HL-60 (cell line): ENCODE results near the gene CLDN18.

Experiments
- DNase-seq, 2 experiments: peaks; one replicate each; pipeline ENCODE4 v3.0.0-alpha.2; 2010 to 2020; ENCODE audit warnings: low read depth in 1 of 2, low spot score in 1 of 2
- H3K27ac ChIP-seq: fragments of 250-450 bp; sonication (Bioruptor Pico); replicated peaks from 2 replicates; pipeline ENCODE4 v1.5.1; 2020; ENCODE audit warnings: mild to moderate bottlenecking, moderate library complexity
- H3K27me3 ChIP-seq: fragments of 250-450 bp; sonication (Bioruptor Pico); 2 replicates; pipeline ENCODE4 v1.5.1; 2021; ENCODE audit warnings: mild to moderate bottlenecking, moderate library complexity; ENCODE audit not compliant: insufficient read depth, poor library complexity, severe bottlenecking
- H3K4me3 ChIP-seq: replicated peaks from 2 replicates; pipeline ENCODE4 v1.5.1; 2011; ENCODE audit warnings: mild to moderate bottlenecking, control low read depth, low read length; ENCODE audit not compliant: insufficient read depth
- CTCF ChIP-seq: IDR thresholded peaks from one replicate; pipeline ENCODE4 v1.5.1; 2011; ENCODE audit warnings: low read length, control low read depth, inconsistent platforms; ENCODE audit not compliant: insufficient read depth
- GABPA ChIP-seq: IDR thresholded peaks from 2 replicates; pipeline ENCODE4 v1.6.1; 2012; ENCODE audit warnings: low read depth
- POLR2AphosphoS5 ChIP-seq: IDR thresholded peaks from 2 replicates; pipeline ENCODE4 v1.6.1; 2012; ENCODE audit warnings: low read depth
- SPI1 ChIP-seq: IDR thresholded peaks from 2 replicates; pipeline ENCODE4 v1.6.1; 2012; ENCODE audit warnings: low read depth, mild to moderate bottlenecking, borderline replicate concordance
- TF ChIP-seq, protein P1 (sequence below): IDR thresholded peaks from 2 replicates; pipeline ENCODE4 v1.6.1; 2012; ENCODE audit warnings: low read depth; ENCODE audit not compliant: insufficient replicate concordance

CLDN18 gene

GRCh38 chr3:137970914-137971831 lies 38.8 kb upstream of the CLDN18 start:
- no peak for TF ChIP-seq GABPA
- TF ChIP-seq CTCF: peak; percentile 77
- H3K4me3 ChIP-seq: no peak overlapping the region
- no peak overlapping the region for H3K27ac ChIP-seq
- peak in 1 of 2 experiments; percentile 65 for DNase-seq
- H3K27me3 ChIP-seq: peaks cover 2% of the 10 kb centered on the region

- Histone ChIP-seq H3K27ac (no peak overlapping the region), H3K27me3 (peaks cover 2% of the 10 kb centered on the region), H3K4me3 (no peak overlapping the region)
- DNase-seq: no peak
- TF ChIP-seq, protein P1, sequence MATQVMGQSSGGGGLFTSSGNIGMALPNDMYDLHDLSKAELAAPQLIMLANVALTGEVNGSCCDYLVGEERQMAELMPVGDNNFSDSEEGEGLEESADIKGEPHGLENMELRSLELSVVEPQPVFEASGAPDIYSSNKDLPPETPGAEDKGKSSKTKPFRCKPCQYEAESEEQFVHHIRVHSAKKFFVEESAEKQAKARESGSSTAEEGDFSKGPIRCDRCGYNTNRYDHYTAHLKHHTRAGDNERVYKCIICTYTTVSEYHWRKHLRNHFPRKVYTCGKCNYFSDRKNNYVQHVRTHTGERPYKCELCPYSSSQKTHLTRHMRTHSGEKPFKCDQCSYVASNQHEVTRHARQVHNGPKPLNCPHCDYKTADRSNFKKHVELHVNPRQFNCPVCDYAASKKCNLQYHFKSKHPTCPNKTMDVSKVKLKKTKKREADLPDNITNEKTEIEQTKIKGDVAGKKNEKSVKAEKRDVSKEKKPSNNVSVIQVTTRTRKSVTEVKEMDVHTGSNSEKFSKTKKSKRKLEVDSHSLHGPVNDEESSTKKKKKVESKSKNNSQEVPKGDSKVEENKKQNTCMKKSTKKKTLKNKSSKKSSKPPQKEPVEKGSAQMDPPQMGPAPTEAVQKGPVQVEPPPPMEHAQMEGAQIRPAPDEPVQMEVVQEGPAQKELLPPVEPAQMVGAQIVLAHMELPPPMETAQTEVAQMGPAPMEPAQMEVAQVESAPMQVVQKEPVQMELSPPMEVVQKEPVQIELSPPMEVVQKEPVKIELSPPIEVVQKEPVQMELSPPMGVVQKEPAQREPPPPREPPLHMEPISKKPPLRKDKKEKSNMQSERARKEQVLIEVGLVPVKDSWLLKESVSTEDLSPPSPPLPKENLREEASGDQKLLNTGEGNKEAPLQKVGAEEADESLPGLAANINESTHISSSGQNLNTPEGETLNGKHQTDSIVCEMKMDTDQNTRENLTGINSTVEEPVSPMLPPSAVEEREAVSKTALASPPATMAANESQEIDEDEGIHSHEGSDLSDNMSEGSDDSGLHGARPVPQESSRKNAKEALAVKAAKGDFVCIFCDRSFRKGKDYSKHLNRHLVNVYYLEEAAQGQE: no peak
- no peak for TF ChIP-seq GABPA
- TF ChIP-seq CTCF: no peak
- no peak for TF ChIP-seq POLR2AphosphoS5
- no peak for TF ChIP-seq SPI1
Measured at GRCh38 chr3:137972396-137972795, 37.6 kb upstream of the CLDN18 start.

DNA sequence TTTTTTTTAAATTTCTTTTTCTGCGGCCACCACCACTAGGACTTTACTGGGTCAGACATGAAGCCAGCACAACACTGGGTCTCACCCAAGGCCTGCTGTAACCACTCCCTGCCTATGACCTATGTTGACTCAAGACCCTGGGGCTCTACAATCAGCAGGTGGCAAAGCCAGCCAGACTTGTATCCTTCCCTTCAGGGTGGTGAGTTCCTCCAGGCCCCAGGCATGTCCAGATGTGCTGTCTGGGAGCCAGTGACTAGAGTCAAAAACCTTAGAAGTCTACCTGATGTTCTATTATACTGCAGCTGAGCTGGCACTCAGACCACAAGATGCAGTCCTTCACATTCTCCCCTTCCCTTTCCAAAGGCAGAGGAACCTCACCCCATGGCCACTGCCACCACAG lies 31.6 kb upstream of the CLDN18 start:
- TF ChIP-seq GABPA (no peak), SPI1 (no peak), CTCF (no peak)
- H3K4me3 ChIP-seq: no peak overlapping the region
- H3K27ac ChIP-seq: no peak overlapping the region
- peaks cover 4% of the 10 kb centered on the region for H3K27me3 ChIP-seq
- DNase-seq: no peak

GRCh38 chr3:137987723-137988122 lies 22.2 kb upstream of the CLDN18 start:
- no peak for DNase-seq
- Histone ChIP-seq H3K27me3 (no peaks in the 10 kb centered on the region), H3K27ac (no peak overlapping the region), H3K4me3 (no peak overlapping the region)
- TF ChIP-seq POLR2AphosphoS5 (no peak), SPI1 (no peak), GABPA (no peak), CTCF (no peak)
- TF ChIP-seq, protein P1: no peak
